ENCODE results near the gene ZBTB47. TPM values are rescaled to one million over a fixed set of nuclear protein-coding genes. Genes with fewer than 3 reads are reported as not detected.

The ZBTB47 gene
- total RNA-seq, 2 experiments from 2014 or later = 0.21 to 0.22 TPM

DNA sequence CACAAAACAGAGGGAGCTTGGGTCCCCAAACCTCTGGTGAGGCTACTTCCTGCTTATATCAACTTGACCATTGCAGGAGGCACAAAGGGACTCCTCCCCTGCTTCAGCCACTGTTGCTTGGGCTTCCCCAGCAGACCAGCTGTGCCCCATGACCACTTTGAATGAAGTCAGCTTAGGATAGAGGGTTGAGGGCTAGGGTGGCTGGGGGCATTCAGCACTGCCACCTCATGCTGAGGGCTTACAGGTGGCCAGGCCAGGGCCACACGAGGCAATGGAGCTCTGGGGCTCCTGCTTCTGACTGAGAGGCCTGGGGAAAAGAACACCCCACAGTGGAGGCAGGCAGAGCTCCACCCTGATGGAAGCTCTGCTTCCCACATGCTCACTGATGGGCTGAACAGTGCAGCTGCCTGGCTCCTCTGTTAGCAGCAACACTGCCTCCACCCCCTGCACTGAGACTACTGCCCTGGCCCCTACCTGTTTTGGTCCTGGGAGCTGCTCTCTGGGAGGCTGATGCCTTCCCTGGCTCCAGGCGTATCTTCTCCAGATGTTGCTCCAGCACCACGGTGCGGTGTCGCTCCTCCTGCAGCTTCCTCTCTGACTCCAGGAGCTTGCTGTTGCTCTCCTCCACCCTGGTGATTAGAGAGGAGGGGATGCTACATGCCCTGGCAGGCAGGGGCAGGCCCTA lies 59.3 kb downstream of the ZBTB47 start:
- Mint-ChIP-seq H3K4me3 (no peak overlapping the region), H3K27ac (no peak overlapping the region), H3K9me3 (no peaks in the 10 kb centered on the region), H3K4me1 (no peaks in the 10 kb centered on the region), H3K36me3 (ENCODE audit: low read depth) (no peaks in the 10 kb centered on the region), H3K27me3 (peaks cover 2% of the 10 kb centered on the region)
- CTCF ChIA-PET = interaction anchor here (0.8 kb wide), 2 partner anchors 32 to 97 kb away, joined by 3 read pairs; no protein-coding TSS in a partner anchor
- POLR2A ChIA-PET = no interaction called here
- no peak for DNase-seq

- ChIA-PET POLR2A (no interaction called here), CTCF (no interaction called here)
- no peak for DNase-seq
- Mint-ChIP-seq H3K9me3 (no peaks in the 10 kb centered on the region), H3K4me3 (no peak overlapping the region), H3K4me1 (no peaks in the 10 kb centered on the region), H3K36me3 (ENCODE audit: low read depth) (no peaks in the 10 kb centered on the region), H3K27me3 (peaks cover 2% of the 10 kb centered on the region), H3K27ac (no peak overlapping the region)
Measured at GRCh38 chr3:42713747-42714146, 60.2 kb downstream of the ZBTB47 start.

DNA sequence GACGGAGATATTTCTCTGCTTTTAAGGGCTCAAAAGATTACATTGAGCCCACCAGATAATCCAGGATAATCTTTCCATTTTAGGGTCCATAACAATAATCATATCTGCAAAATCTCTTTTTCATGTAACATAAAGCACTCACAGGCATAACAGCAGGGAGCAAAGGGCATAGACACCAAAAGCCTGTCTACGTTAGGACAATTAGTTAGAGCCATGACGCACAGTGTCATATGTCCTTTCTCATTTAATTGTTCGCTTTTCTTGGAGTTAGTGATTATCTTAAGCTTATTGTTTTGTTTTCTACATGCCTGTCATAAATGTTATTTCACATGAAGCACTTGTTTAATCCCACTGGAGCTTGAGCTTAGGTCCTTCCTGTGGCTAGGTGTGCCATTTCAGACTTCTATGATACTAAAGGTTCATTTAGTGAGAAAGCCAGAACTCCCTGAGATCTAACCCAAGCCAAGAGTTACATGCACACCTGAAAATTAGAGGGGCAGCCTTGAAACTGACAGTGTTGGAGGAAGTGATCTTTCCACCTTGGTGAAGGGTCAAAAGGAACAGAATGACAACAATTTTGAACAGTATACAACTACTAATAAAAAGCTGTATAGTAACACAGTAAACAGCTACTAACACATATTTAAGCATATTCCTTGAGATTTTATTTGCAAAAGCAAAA lies 60.8 kb downstream of the ZBTB47 start:
- H3K4me1 Mint-ChIP-seq = no peaks in the 10 kb centered on the region
- H3K4me3 Mint-ChIP-seq = no peak overlapping the region
- ChIA-PET POLR2A (no interaction called here), CTCF (no interaction called here)
- H3K27me3 Mint-ChIP-seq = peaks cover 7% of the 10 kb centered on the region
- no peaks in the 10 kb centered on the region for H3K9me3 Mint-ChIP-seq
- no peak overlapping the region for H3K27ac Mint-ChIP-seq
- H3K36me3 Mint-ChIP-seq (ENCODE audit: low read depth) = no peaks in the 10 kb centered on the region
- DNase-seq = no peak

Other genes starting within 250 kb of the ZBTB47 start
- not detected for gene LYZL4, start 243.1 kb upstream of the ZBTB47 start, total RNA-seq
- gene VIPR1, start 151.1 kb upstream of the ZBTB47 start, total RNA-seq = 10 to 100 TPM; 19.9 to 21.3 TPM
- gene SEC22C, start 71.7 kb upstream of the ZBTB47 start, total RNA-seq = 10 to 100 TPM; 56.0 to 58.9 TPM
- gene SS18L2, start 62.8 kb upstream of the ZBTB47 start, total RNA-seq = 10 to 100 TPM; 48.9 to 63.6 TPM
- gene NKTR, start 53.0 kb upstream of the ZBTB47 start, total RNA-seq = 100 to 1,000 TPM in 1 of 2 experiments, 10 to 100 TPM in 1; 96.4 to 106 TPM
- not detected for gene KLHL40, start 31.8 kb downstream of the ZBTB47 start, total RNA-seq
- not detected for gene HHATL, start 49.1 kb downstream of the ZBTB47 start, total RNA-seq
- under 1 TPM; 0.60 to 0.65 TPM for gene CCDC13, start 119.6 kb downstream of the ZBTB47 start, total RNA-seq
- gene HIGD1A, start 150.8 kb downstream of the ZBTB47 start, total RNA-seq = 10 to 100 TPM; 51.6 to 72.1 TPM
- gene ACKR2, start 155.7 kb downstream of the ZBTB47 start, total RNA-seq = under 1 TPM; 0.40 to 0.73 TPM
- not detected for gene CYP8B1, start 222.2 kb downstream of the ZBTB47 start, total RNA-seq